HG02610 (cell line): ENCODE measurements around the gene COL15A1.
"Not testable (repeated sequence)": the region's sequence is repeated elsewhere in the genome, so short reads cannot be mapped to it uniquely, and the experiment has no call there.

Source experiments
- ATAC-seq: cut with Tn5 transposase; IDR thresholded peaks from one replicate; pipeline ENCODE4 v1.9.1; 2021; ENCODE audit warnings: mild to moderate bottlenecking, moderate library complexity; ENCODE audit not compliant: unreplicated experiment

The COL15A1 gene

GRCh38 chr9:98943682-98944056 lies at the start of gene COL15A1:
Gene COL15A1 (plus strand): TSS chr9:98943907. CDS start chr9:98944062, 155 bp downstream.
- no peak for ATAC-seq

GRCh38 chr9:98894171-98894570 lies 49.5 kb upstream of the COL15A1 start:
- ATAC-seq = no peak

GRCh38 chr9:98894761-98895160 lies 48.9 kb upstream of the COL15A1 start:
- no peak for ATAC-seq

- ATAC-seq = no peak
Measured at GRCh38 chr9:98896632-98897031, 47.1 kb upstream of the COL15A1 start.

GRCh38 chr9:98897745-98898144 lies 46.0 kb upstream of the COL15A1 start:
- ATAC-seq = no peak

- no peak for ATAC-seq
Measured at GRCh38 chr9:98899408-98900056, 44.2 kb upstream of the COL15A1 start.

- ATAC-seq = no peak
Measured at GRCh38 chr9:98900244-98900643, 43.5 kb upstream of the COL15A1 start.

GRCh38 chr9:98900725-98901124 lies 43.0 kb upstream of the COL15A1 start:
- ATAC-seq = no peak

GRCh38 chr9:98901843-98902242 lies 41.9 kb upstream of the COL15A1 start:
- ATAC-seq = not testable (repeated sequence)

- ATAC-seq = no peak
Measured at GRCh38 chr9:98902516-98902915, 41.2 kb upstream of the COL15A1 start.

GRCh38 chr9:98902925-98903324 lies 40.8 kb upstream of the COL15A1 start:
- no peak for ATAC-seq

GRCh38 chr9:98903961-98904411 lies 39.7 kb upstream of the COL15A1 start:
- ATAC-seq = no peak

GRCh38 chr9:98905015-98905414 lies 38.7 kb upstream of the COL15A1 start:
- ATAC-seq = no peak

GRCh38 chr9:98906273-98907040 lies 37.2 kb upstream of the COL15A1 start:
- ATAC-seq = no peak

GRCh38 chr9:98907055-98907454 lies 36.7 kb upstream of the COL15A1 start:
- ATAC-seq = no peak

GRCh38 chr9:98908897-98909634 lies 34.6 kb upstream of the COL15A1 start:
- ATAC-seq = no peak

- no peak for ATAC-seq
Measured at GRCh38 chr9:98909935-98910334, 33.8 kb upstream of the COL15A1 start.

- no peak for ATAC-seq
Measured at GRCh38 chr9:98911042-98911441, 32.7 kb upstream of the COL15A1 start.

GRCh38 chr9:98911738-98912137 lies 32.0 kb upstream of the COL15A1 start:
- not testable (repeated sequence) for ATAC-seq

GRCh38 chr9:98912450-98912849 lies 31.3 kb upstream of the COL15A1 start:
- ATAC-seq = no peak

GRCh38 chr9:98913044-98913443 lies 30.7 kb upstream of the COL15A1 start:
- no peak for ATAC-seq

- ATAC-seq = no peak
Measured at GRCh38 chr9:98913705-98914104, 30.0 kb upstream of the COL15A1 start.
